ENCODE measurements around the gene ELMO3.

DNA sequence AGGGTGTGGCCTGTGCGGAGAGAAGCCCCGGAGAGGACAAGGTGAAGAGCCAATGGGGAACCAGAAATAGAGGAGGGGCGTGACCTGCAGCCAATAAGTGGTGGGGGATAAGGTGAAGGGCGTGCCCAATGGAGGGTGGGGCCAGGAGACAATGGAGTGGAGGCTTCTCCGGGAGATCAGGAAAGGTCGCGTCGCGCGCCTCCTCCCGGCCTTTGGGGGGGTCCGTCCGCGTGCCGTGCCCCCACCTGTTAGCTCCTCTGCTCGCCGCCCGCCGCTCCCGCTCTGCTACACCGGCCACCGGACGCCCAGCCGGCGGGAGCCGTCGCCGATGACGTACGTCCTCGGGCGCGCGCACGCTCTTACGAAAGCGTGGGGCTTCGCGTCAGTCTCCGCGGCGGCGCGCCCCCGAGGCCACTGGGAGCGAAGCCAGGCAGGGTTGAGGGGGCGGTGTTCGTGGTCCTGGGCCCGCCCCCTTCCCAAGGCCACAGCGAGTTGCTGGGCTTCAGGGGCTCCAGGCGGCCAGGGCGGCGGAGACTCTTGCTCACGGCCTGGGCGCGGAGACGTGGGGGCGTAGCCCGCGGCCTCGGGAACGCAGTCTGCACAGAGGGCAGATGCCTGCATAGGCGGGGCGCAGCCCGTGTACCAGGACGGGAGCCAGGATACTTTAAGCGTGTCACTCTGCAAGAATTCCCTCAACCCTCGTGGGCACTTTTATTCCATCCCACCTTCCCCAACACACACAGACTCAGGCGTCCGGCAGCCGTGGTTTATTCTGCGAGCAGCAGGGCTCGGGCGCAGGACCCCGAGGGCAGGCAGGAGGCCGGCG, 15.1 kb upstream of the ELMO3 start, which contains the start of gene MATCAP1:
- no peak for TF ChIP-seq CTCF (IDR thresholded peaks at IDR 0.05; ENCODE audit: low read depth, low read length)
- no peak for TF ChIP-seq EZH2phosphoT487 (IDR thresholded peaks at IDR 0.05; ENCODE audit: low read depth)

Measured in OCI-LY3 (cell line).